ENCODE measurements around the gene ITGB1BP1. TPM values are rescaled to one million over a fixed set of nuclear protein-coding genes. Genes with fewer than 3 reads are reported as not detected.

ITGB1BP1 gene
- total RNA-seq, 2 experiments from 2014 or later = 93.9 to 104 TPM

- H3K27ac Mint-ChIP-seq = no peak overlapping the region
- POLR2A ChIA-PET = no interaction called here
- no peak overlapping the region for H3K4me3 Mint-ChIP-seq
- H3K36me3 Mint-ChIP-seq (ENCODE audit: low read depth) = no peaks in the 10 kb centered on the region
- H3K27me3 Mint-ChIP-seq = peaks cover 33% of the 10 kb centered on the region
- no peaks in the 10 kb centered on the region for H3K4me1 Mint-ChIP-seq
- no peak for DNase-seq
- CTCF ChIA-PET = no interaction called here
- no peaks in the 10 kb centered on the region for H3K9me3 Mint-ChIP-seq
Measured at GRCh38 chr2:9360110-9360509, 63.2 kb downstream of the ITGB1BP1 start.

- Mint-ChIP-seq H3K27me3 (peaks cover 33% of the 10 kb centered on the region), H3K36me3 (ENCODE audit: low read depth) (no peaks in the 10 kb centered on the region), H3K4me3 (no peak overlapping the region), H3K27ac (no peak overlapping the region), H3K9me3 (no peaks in the 10 kb centered on the region), H3K4me1 (no peaks in the 10 kb centered on the region)
- POLR2A ChIA-PET = no interaction called here
- CTCF ChIA-PET = no interaction called here
- no peak for DNase-seq
Measured at GRCh38 chr2:9359463-9359862, 63.9 kb downstream of the ITGB1BP1 start.

- DNase-seq = no peak
- no peaks in the 10 kb centered on the region for H3K36me3 Mint-ChIP-seq (ENCODE audit: low read depth)
- CTCF ChIA-PET = interaction anchor here (0.6 to 0.7 kb wide), 2 partner anchors 11 to 43 kb away, joined by 3 read pairs; no protein-coding TSS in a partner anchor
- H3K27me3 Mint-ChIP-seq = peaks cover 33% of the 10 kb centered on the region
- H3K27ac Mint-ChIP-seq = no peak overlapping the region
- H3K4me3 Mint-ChIP-seq = no peak overlapping the region
- no peaks in the 10 kb centered on the region for H3K4me1 Mint-ChIP-seq
- H3K9me3 Mint-ChIP-seq = no peaks in the 10 kb centered on the region
- POLR2A ChIA-PET = no interaction called here
Measured at GRCh38 chr2:9358846-9359245, 64.5 kb downstream of the ITGB1BP1 start.

- POLR2A ChIA-PET = no interaction called here
Measured at GRCh38 chr2:9356261-9356660, 67.1 kb downstream of the ITGB1BP1 start.

GRCh38 chr2:9355716-9356115 lies 67.6 kb downstream of the ITGB1BP1 start:
- Mint-ChIP-seq H3K36me3 (ENCODE audit: low read depth) (no peaks in the 10 kb centered on the region), H3K27ac (no peak overlapping the region), H3K4me1 (no peaks in the 10 kb centered on the region), H3K27me3 (peaks cover 24% of the 10 kb centered on the region), H3K9me3 (no peaks in the 10 kb centered on the region), H3K4me3 (no peak overlapping the region)
- DNase-seq = no peak
- ChIA-PET POLR2A (no interaction called here), CTCF (interaction anchor here (1.0 to 1.5 kb wide), 3 partner anchors 9 to 21 kb away, joined by 3 read pairs; no protein-coding TSS in a partner anchor)

More at GRCh38 chr2:9356261-9356660, 67.1 kb downstream of the ITGB1BP1 start:
- H3K4me3 Mint-ChIP-seq = no peak overlapping the region
- no peak overlapping the region for H3K27ac Mint-ChIP-seq
- H3K36me3 Mint-ChIP-seq (ENCODE audit: low read depth) = no peaks in the 10 kb centered on the region
- no peaks in the 10 kb centered on the region for H3K9me3 Mint-ChIP-seq
- no peaks in the 10 kb centered on the region for H3K4me1 Mint-ChIP-seq
- peaks cover 24% of the 10 kb centered on the region for H3K27me3 Mint-ChIP-seq
- DNase-seq = no peak
- CTCF ChIA-PET = interaction anchor here (1.0 to 1.5 kb wide), 3 partner anchors 9 to 21 kb away, joined by 3 read pairs; no protein-coding TSS in a partner anchor

GRCh38 chr2:9355270-9355669 lies 68.1 kb downstream of the ITGB1BP1 start:
- Mint-ChIP-seq H3K4me1 (no peaks in the 10 kb centered on the region), H3K27ac (no peak overlapping the region), H3K36me3 (ENCODE audit: low read depth) (no peaks in the 10 kb centered on the region), H3K4me3 (no peak overlapping the region), H3K27me3 (peaks cover 22% of the 10 kb centered on the region), H3K9me3 (no peaks in the 10 kb centered on the region)
- ChIA-PET POLR2A (no interaction called here), CTCF (interaction anchor here (1.0 to 1.5 kb wide), 2 partner anchors 10 to 20 kb away, joined by 3 read pairs; no protein-coding TSS in a partner anchor)
- no peak for DNase-seq

GRCh38 chr2:9354318-9354717 lies 69.0 kb downstream of the ITGB1BP1 start:
- peaks cover 17% of the 10 kb centered on the region for H3K27me3 Mint-ChIP-seq
- DNase-seq = no peak
- no peaks in the 10 kb centered on the region for H3K9me3 Mint-ChIP-seq
- CTCF ChIA-PET = interaction anchor here (0.6 to 0.7 kb wide), 2 partner anchors 10 to 979 kb away, joined by 3 to 4 read pairs; no protein-coding TSS in a partner anchor
- POLR2A ChIA-PET = no interaction called here
- no peaks in the 10 kb centered on the region for H3K36me3 Mint-ChIP-seq (ENCODE audit: low read depth)
- no peaks in the 10 kb centered on the region for H3K4me1 Mint-ChIP-seq
- H3K4me3 Mint-ChIP-seq = no peak overlapping the region
- no peak overlapping the region for H3K27ac Mint-ChIP-seq

Other genes with a start within 250 kb of the ITGB1BP1 start
- gene ASAP2, start 216.7 kb downstream of the ITGB1BP1 start, total RNA-seq = under 1 TPM; 0.17 to 0.25 TPM
- 10 to 100 TPM; 46.9 to 58.2 TPM for gene CPSF3, start 126 bp upstream of the ITGB1BP1 start, total RNA-seq
- gene IAH1, start 51.0 kb upstream of the ITGB1BP1 start, total RNA-seq = 10 to 100 TPM; 58.1 to 64.4 TPM
- 10 to 100 TPM; 23.0 to 24.4 TPM for gene ADAM17, start 132.3 kb upstream of the ITGB1BP1 start, total RNA-seq
- 100 to 1,000 TPM; 308 to 322 TPM for gene YWHAQ, start 207.5 kb upstream of the ITGB1BP1 start, total RNA-seq